Activated B cell treated with CpG ODN at 0.5 μM for 24 hours (primary cell): Measurements from ENCODE around the gene TSPAN9. TPM values are rescaled to one million over a fixed set of nuclear protein-coding genes. Genes with fewer than 3 reads are reported as not detected.

ENCODE experiments used
- ATAC-seq: fragments of 200-7000 bp; cut with Tn5 transposase; one replicate; pipeline ENCODE4 v1.10.0; 2021; ENCODE audit warnings: low read depth, mild to moderate bottlenecking, moderate library complexity
- CTCF ChIA-PET: fragments of 350-600 bp; sonication (Branson Sonifier 250); formaldehyde crosslinking; loops from one replicate; lab custom pipeline; 2021; ENCODE audit warnings: antibody characterized with exemption; lab: Charles Lee
- POLR2A ChIA-PET: fragments of 350-600 bp; sonication (Branson Sonifier 250); formaldehyde crosslinking; loops from one replicate; lab custom pipeline; 2021; ENCODE audit warnings: antibody characterized with exemption; lab: Charles Lee
- DNase-seq: peaks from one replicate; pipeline ENCODE4 v3.0.0; 2022
- H3K27ac Mint-ChIP-seq: one replicate; pipeline ENCODE4 v1.8.0; 2020; ENCODE audit warnings: mixed read lengths
- H3K27me3 Mint-ChIP-seq: one replicate; pipeline ENCODE4 v1.8.0; 2021; ENCODE audit warnings: mixed read lengths
- H3K36me3 Mint-ChIP-seq: one replicate; pipeline ENCODE4 v1.8.0; 2021; ENCODE audit warnings: low read depth, mixed read lengths
- H3K4me1 Mint-ChIP-seq: one replicate; pipeline ENCODE4 v1.8.0; 2021; ENCODE audit warnings: mixed read lengths
- H3K4me3 Mint-ChIP-seq: one replicate; pipeline ENCODE4 v1.8.0; 2020; ENCODE audit warnings: mild to moderate bottlenecking, mixed read lengths
- H3K9me3 Mint-ChIP-seq: one replicate; pipeline ENCODE4 v1.8.0; 2020; ENCODE audit warnings: mixed read lengths
- intact Hi-C: fragments of 100-400 bp; cut with micrococcal nuclease; formaldehyde crosslinking; loops from one replicate; pipeline ENCODE4 v1.15.1; 2024
- total RNA-seq: library from RNA; stranded (reverse); gene quantifications from 2 replicates; pipeline ENCODE4 v1.2.3, GENCODE V29; 2022
- TF ChIP-seq, protein P1 (sequence below): fragments of 200-600 bp; IDR thresholded peaks from one replicate; pipeline ENCODE4 v1.8.0; 2022; ENCODE audit warnings: antibody characterized with exemption, mild to moderate bottlenecking

The TSPAN9 gene
- total RNA-seq, 1 donor from 2014 or later, result 0.20 TPM

GRCh38 chr12:3255057-3255456, 177.9 kb downstream of the TSPAN9 start:
- Mint-ChIP-seq H3K27me3 (no peaks in the 10 kb centered on the region), H3K9me3 (no peaks in the 10 kb centered on the region), H3K36me3 (no peaks in the 10 kb centered on the region), H3K4me3 (no peak overlapping the region), H3K27ac (no peak overlapping the region), H3K4me1 (no peaks in the 10 kb centered on the region)
- ChIA-PET CTCF (no interaction called here), POLR2A (no interaction called here)
- ATAC-seq (no peak), DNase-seq (no peak)
- TF ChIP-seq, protein P1, sequence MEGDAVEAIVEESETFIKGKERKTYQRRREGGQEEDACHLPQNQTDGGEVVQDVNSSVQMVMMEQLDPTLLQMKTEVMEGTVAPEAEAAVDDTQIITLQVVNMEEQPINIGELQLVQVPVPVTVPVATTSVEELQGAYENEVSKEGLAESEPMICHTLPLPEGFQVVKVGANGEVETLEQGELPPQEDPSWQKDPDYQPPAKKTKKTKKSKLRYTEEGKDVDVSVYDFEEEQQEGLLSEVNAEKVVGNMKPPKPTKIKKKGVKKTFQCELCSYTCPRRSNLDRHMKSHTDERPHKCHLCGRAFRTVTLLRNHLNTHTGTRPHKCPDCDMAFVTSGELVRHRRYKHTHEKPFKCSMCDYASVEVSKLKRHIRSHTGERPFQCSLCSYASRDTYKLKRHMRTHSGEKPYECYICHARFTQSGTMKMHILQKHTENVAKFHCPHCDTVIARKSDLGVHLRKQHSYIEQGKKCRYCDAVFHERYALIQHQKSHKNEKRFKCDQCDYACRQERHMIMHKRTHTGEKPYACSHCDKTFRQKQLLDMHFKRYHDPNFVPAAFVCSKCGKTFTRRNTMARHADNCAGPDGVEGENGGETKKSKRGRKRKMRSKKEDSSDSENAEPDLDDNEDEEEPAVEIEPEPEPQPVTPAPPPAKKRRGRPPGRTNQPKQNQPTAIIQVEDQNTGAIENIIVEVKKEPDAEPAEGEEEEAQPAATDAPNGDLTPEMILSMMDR, result no peak
- intact Hi-C loops, result no loop called here

GRCh38 chr12:3256103-3256631, 179.0 kb downstream of the TSPAN9 start:
- TF ChIP-seq, protein P1, result no peak
- DNase-seq (no peak), ATAC-seq (no peak)
- ChIA-PET CTCF (no interaction called here), POLR2A (no interaction called here)
- no peaks in the 10 kb centered on the region for H3K9me3 Mint-ChIP-seq
- H3K27ac Mint-ChIP-seq, result no peak overlapping the region
- no peak overlapping the region for H3K4me3 Mint-ChIP-seq
- intact Hi-C loops, result no loop called here
- H3K36me3 Mint-ChIP-seq, result no peaks in the 10 kb centered on the region
- no peaks in the 10 kb centered on the region for H3K27me3 Mint-ChIP-seq
- H3K4me1 Mint-ChIP-seq, result no peaks in the 10 kb centered on the region

DNA sequence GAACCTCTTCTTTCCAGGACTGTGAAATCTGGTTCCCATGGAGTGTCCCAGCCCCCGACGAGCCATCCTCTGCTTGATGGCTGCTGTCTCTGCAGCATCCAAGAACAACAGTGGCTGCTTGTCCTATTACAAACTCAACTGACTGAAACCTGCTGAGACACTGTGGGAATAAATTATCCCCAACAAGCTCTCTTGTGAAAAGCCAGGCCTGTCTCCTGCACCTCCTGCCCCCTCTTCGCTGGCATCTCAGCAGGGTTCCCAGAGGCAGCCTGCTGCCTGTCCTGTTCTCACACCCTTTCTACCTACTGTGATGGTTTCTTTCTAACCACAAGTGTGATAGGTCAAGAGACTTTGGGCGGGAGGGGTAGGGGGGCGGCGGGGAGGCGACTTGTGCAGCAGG, 180.2 kb downstream of the TSPAN9 start:
- CTCF ChIA-PET, result no interaction called here
- Mint-ChIP-seq H3K4me1 (no peaks in the 10 kb centered on the region), H3K27ac (no peak overlapping the region), H3K4me3 (no peak overlapping the region), H3K36me3 (no peaks in the 10 kb centered on the region), H3K27me3 (no peaks in the 10 kb centered on the region), H3K9me3 (no peaks in the 10 kb centered on the region)
- POLR2A ChIA-PET, result no interaction called here
- ATAC-seq (no peak), DNase-seq (no peak)
- TF ChIP-seq, protein P1, result no peak
- intact Hi-C loops, result no loop called here

DNA sequence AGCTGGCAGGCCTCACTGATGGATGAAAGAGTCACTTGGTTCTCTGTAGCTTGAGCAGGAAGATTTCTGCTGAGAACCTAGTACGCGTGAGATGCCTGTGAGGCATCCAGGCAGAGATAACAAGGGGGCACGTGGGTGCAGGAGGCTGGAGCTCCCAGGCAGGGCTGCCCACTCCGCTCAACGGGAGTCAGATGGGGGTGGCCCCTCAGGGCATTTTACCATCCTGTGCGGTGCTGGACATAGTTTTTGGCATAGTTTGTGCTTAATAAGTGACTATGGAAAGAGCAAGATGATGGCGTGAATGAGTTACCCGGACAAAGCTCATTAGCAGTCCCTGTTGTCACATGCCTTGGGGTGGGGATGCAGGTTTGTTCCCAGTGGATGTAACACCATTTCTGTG, 182.8 kb downstream of the TSPAN9 start:
- Mint-ChIP-seq H3K4me1 (no peaks in the 10 kb centered on the region), H3K27me3 (no peaks in the 10 kb centered on the region), H3K36me3 (no peaks in the 10 kb centered on the region), H3K4me3 (no peak overlapping the region), H3K27ac (no peak overlapping the region), H3K9me3 (no peaks in the 10 kb centered on the region)
- DNase-seq (no peak), ATAC-seq (no peak)
- TF ChIP-seq, protein P1, result no peak
- CTCF ChIA-PET, result interaction anchor here (1.5 kb wide), 1 partner anchor 40 kb away, joined by 3 read pairs; no protein-coding TSS in a partner anchor
- POLR2A ChIA-PET, result no interaction called here
- intact Hi-C loops, result no loop called here

DNA sequence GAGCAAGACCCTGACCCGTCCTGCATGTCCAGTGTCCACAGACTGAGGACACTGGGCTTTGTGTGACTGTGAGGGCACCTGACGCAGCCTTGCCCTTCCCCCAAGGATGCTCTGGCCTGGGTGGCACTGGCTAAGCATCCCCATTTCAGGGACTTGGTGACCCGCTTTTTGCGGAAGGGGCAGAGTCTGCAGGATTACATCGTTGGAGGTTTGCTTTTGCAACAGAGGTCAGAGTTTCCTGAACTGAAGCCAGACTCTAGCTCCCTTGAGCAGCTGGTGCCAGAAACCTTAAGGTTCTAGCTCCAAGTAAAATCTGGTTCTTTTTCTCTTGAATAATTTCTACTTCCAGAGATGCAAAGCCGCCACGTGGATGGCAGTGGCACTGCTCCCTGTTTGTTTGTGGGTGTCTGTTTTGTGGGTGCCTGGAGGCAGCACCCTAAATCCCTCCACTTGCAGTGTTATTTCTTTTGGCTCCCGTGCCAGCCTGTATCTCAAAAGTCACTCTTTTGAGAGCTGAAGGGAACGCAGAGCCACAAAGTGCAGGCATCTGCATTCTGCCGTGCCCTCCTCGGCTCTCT, 184.7 kb downstream of the TSPAN9 start:
- no peak overlapping the region for H3K27ac Mint-ChIP-seq
- CTCF ChIA-PET, result no interaction called here
- TF ChIP-seq, protein P1, result no peak
- H3K36me3 Mint-ChIP-seq, result no peaks in the 10 kb centered on the region
- POLR2A ChIA-PET, result no interaction called here
- H3K4me1 Mint-ChIP-seq, result no peaks in the 10 kb centered on the region
- no peaks in the 10 kb centered on the region for H3K9me3 Mint-ChIP-seq
- ATAC-seq (no peak), DNase-seq (no peak)
- no peak overlapping the region for H3K4me3 Mint-ChIP-seq
- H3K27me3 Mint-ChIP-seq, result no peaks in the 10 kb centered on the region
- intact Hi-C loops, result no loop called here
